Neural progenitor cell (in vitro differentiated cells): Measurements from ENCODE around the gene SRRM2.

Experiments
- EZH2 ChIP-seq: fragments of 200-600 bp; sonication (generic); IDR thresholded peaks from 2 replicates; pipeline ENCODE4 v1.6.1; 2017; ENCODE audit warnings: antibody characterized with exemption, mild to moderate bottlenecking, moderate library complexity
- EZH2phosphoT487 ChIP-seq: fragments of 200-600 bp; sonication (generic); IDR thresholded peaks from 2 replicates; pipeline ENCODE4 v1.6.1; 2017; ENCODE audit warnings: antibody characterized with exemption
- TF ChIP-seq, protein P1 (sequence below): fragments of 200-600 bp; sonication (generic); IDR thresholded peaks from 2 replicates; pipeline ENCODE4 v1.5.1; 2017; ENCODE audit warnings: antibody characterized with exemption, mild to moderate bottlenecking

DNA sequence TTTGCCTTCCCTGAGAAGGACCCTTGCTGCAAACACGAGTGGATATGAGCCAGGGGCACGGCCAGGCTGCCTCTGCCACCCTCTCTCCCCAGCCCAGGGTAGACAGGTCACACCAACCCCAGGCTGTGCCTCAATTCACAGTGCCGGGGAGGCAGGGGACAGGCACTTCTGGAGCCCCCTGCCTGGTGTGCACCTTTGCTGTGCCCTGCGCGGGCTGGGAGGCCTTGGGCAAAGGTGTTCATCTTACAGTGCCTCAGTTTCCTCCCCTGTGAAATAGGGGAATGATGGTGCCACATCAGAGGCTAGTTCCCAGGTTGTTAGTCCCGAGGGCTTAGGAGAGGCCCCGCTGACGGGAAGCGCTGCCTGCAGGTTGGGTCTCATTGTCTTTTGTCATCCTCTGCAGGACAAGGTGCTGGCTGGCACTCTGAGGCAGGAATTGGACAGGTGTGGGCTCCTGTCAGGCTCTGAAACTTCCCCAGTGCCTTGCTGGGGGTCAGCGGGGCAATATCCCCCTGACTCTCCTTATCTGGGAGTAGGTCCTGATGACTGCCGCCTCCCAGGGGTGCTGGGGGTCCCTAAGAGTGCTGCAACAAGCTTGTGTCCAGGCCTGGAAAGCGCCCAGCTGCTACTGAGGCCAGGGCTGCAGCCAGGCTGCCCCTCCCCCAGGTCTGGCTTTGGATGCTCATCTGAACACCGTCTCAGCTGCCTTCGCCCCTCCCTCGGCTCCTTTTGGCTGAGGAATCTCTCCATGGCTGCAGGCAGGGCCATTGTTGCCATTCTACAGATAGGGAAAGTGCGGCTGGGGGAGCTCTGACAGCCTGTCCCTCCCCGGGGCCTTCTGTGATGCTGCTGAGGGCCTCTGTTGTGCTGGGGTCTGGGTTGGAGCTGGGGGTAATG is 67.7 kb downstream of the SRRM2 start:
- TF ChIP-seq, protein P1, sequence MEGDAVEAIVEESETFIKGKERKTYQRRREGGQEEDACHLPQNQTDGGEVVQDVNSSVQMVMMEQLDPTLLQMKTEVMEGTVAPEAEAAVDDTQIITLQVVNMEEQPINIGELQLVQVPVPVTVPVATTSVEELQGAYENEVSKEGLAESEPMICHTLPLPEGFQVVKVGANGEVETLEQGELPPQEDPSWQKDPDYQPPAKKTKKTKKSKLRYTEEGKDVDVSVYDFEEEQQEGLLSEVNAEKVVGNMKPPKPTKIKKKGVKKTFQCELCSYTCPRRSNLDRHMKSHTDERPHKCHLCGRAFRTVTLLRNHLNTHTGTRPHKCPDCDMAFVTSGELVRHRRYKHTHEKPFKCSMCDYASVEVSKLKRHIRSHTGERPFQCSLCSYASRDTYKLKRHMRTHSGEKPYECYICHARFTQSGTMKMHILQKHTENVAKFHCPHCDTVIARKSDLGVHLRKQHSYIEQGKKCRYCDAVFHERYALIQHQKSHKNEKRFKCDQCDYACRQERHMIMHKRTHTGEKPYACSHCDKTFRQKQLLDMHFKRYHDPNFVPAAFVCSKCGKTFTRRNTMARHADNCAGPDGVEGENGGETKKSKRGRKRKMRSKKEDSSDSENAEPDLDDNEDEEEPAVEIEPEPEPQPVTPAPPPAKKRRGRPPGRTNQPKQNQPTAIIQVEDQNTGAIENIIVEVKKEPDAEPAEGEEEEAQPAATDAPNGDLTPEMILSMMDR, result no peak
- TF ChIP-seq EZH2phosphoT487 (no peak), EZH2 (no peak)
